ENCODE results near the gene PDIA4.

GRCh38 chr7:149007146-149007545, 21.2 kb downstream of the PDIA4 start:
- TF ChIP-seq POLR2A (IDR thresholded peaks at IDR 0.05), result no peak
- no peak for TF ChIP-seq CTCF (IDR thresholded peaks at IDR 0.05)

All from uterus (tissue), 2 donors.